K562 (cell line): ENCODE results near the gene HIVEP3. TPM values are rescaled to one million over a fixed set of nuclear protein-coding genes. Genes with fewer than 3 reads are reported as not detected.

Experiments used
- ATAC-seq: fragments of 200-7000 bp; cut with Tn5 transposase; 3 replicates; pipeline ENCODE4 v1.9.1; 2020; ENCODE audit warnings: moderate library complexity
- BruUV-seq: library from RNA; stranded (reverse); fragments of 400-500 nt; replicated peaks from 2 replicates; lab custom pipeline; 2021; lab: Mats Ljungman, UMichigan
- CTCF ChIA-PET: fragments of 300-600 bp; formaldehyde crosslinking; extraction: SDS; loops from one replicate; lab custom pipeline; 2021; ENCODE audit warnings: low intra/inter-chr PET ratio; lab: Yijun Ruan, JAX
- POLR2A ChIA-PET: fragments of 300-600, 350-650 bp; sonication (Branson Sonifier 250); formaldehyde crosslinking; extraction: SDS; loops from one replicate; lab custom pipeline; 2021; ENCODE audit warnings: antibody characterized with exemption, inconsistent platforms; lab: Yijun Ruan, JAX
- DNase-seq, 4 experiments: peaks; one replicate each; pipeline versions ENCODE4 v3.0.0 to v3.0.0-alpha.2; 2011 to 2018; ENCODE audit warnings: low spot score in 3 of 4, mixed read lengths in 3 of 4; ENCODE audit errors: extremely low read depth in 1 of 4
- FAIRE-seq: peaks from 2 replicates; lab custom pipeline; 2011; peaks lifted over from hg19 to GRCh38; lab: Jason Lieb, UNC
- H2AFZ ChIP-seq: 2 replicates; pipeline ENCODE4 v1.6.0; 2011; ENCODE audit warnings: low read depth, low read length, control low read depth, inconsistent platforms
- H3K27ac ChIP-seq: fragments of 200-600 bp; 3 replicates; pipeline ENCODE4 v1.8.0; 2011; ENCODE audit warnings: low read depth, mild to moderate bottlenecking, control low read depth, inconsistent platforms, low read length, moderate library complexity, mixed read lengths; ENCODE audit errors: extremely low read depth
- H3K27me3 ChIP-seq, 2 experiments: fragments of 300-600 bp in 1 of 2; 2 replicates in 1 of 2; 3 replicates in 1 of 2; pipeline versions ENCODE4 v1.6.0 to v1.8.0; 2011; ENCODE audit warnings: inconsistent platforms in 2 of 2, low read length in 2 of 2, mild to moderate bottlenecking in 1 of 2, mixed read lengths in 1 of 2, moderate library complexity in 1 of 2; ENCODE audit not compliant: control insufficient read depth in 2 of 2, insufficient read depth in 2 of 2
- H3K36me3 ChIP-seq: fragments of 300-600 bp; 3 replicates; pipeline ENCODE4 v1.8.0; 2011; ENCODE audit warnings: mild to moderate bottlenecking, low read length, inconsistent platforms; ENCODE audit not compliant: control insufficient read depth, insufficient read depth
- H3K4me1 ChIP-seq, 2 experiments: fragments of 200-600 bp in 1 of 2; replicated peaks in 1 of 2; 2 replicates in 1 of 2; 3 replicates in 1 of 2; pipeline versions ENCODE4 v1.5.1 to v1.8.0; 2011; ENCODE audit warnings: inconsistent platforms in 2 of 2, low read length in 2 of 2, mild to moderate bottlenecking in 1 of 2, mixed read lengths in 1 of 2, moderate library complexity in 1 of 2; ENCODE audit not compliant: control insufficient read depth in 2 of 2, insufficient read depth in 2 of 2
- H3K4me2 ChIP-seq: 2 replicates; pipeline ENCODE4 v1.6.1; 2011; ENCODE audit warnings: low read length, control low read depth, inconsistent platforms, mixed read lengths; ENCODE audit not compliant: insufficient read depth
- H3K4me3 ChIP-seq: fragments of 200-600 bp; sonication (generic), shearing (Covaris generic); 2 replicates; pipeline ENCODE4 v1.5.1; 2016; ENCODE audit warnings: control low read depth, inconsistent platforms
- H3K79me2 ChIP-seq: fragments of 200-600 bp; 3 replicates; pipeline ENCODE4 v1.8.0; 2011; ENCODE audit warnings: low read length, inconsistent platforms; ENCODE audit not compliant: control insufficient read depth, insufficient read depth
- H3K9ac ChIP-seq, 2 experiments: 2 replicates each; pipeline versions ENCODE4 v1.6.0 to v1.6.1; 2011; ENCODE audit warnings: low read depth in 2 of 2, low read length in 2 of 2, control low read depth in 1 of 2, inconsistent platforms in 1 of 2, mild to moderate bottlenecking in 1 of 2, mixed read lengths in 1 of 2; ENCODE audit not compliant: insufficient read depth in 1 of 2
- H3K9me1 ChIP-seq: one replicate; pipeline ENCODE4 v1.6.0; 2011; ENCODE audit warnings: inconsistent platforms, mild to moderate bottlenecking, low read length, moderate library complexity; ENCODE audit not compliant: control insufficient read depth, insufficient read depth
- H3K9me3 ChIP-seq: replicated peaks from 2 replicates; pipeline ENCODE4 v1.5.1; 2011; ENCODE audit warnings: low read depth, low read length, inconsistent platforms; ENCODE audit not compliant: control insufficient read depth, insufficient read depth
- H4K20me1 ChIP-seq: replicated peaks from 2 replicates; pipeline ENCODE4 v1.6.1; 2011; ENCODE audit warnings: low read length, inconsistent platforms, mixed read lengths; ENCODE audit not compliant: control insufficient read depth, insufficient read depth
- ATF4 ChIP-seq: fragments of 450-650 bp; formaldehyde crosslinking; IDR thresholded peaks from 2 replicates; pipeline ENCODE4 v1.4.0; 2022; ENCODE audit warnings: mild to moderate bottlenecking, moderate library complexity
- SPI1 ChIP-seq: IDR thresholded peaks from 2 replicates; pipeline ENCODE4 v1.6.1; 2011; ENCODE audit warnings: low read depth, low read length, control low read depth, borderline replicate concordance
- WGBS: fragments of 100-300 bp; shearing (Covaris generic); methylation state at CpG from one replicate; pipeline ENCODE4 v1.1.6; 2016; ENCODE audit warnings: low coverage, mixed read lengths; ENCODE audit not compliant: insufficient coverage; ENCODE audit errors: missing lambda C conversion rate; 5-methylcytosine and 5-hydroxymethylcytosine counted together
- in situ Hi-C: fragments of 300-500 bp; cut with MboI; formaldehyde crosslinking; loops from 4 replicates; pipeline ENCODE4 v1.15.0; 2018; ENCODE audit warnings: inconsistent platforms, mixed read lengths
- intact Hi-C: fragments of 100-400 bp; cut with micrococcal nuclease; formaldehyde crosslinking; loops from 2 replicates; pipeline ENCODE4 v1.14.2; 2022
- polyA plus RNA-seq, 8 experiments: library from polyadenylated mRNA; depleted of rRNA in 4 of 8; stranded (reverse) in 5 of 8; unstranded in 3 of 8; fragments of >200 nt; fragmentation: Nextera tagmentation in 2 of 8; fragmentation: Illumina TruSeq in 1 of 8; extraction: Ambion mirVana in 2 of 8; extraction: Trizol in 1 of 8; gene quantifications; 2 replicates each; pipeline versions ENCODE4 v1.2.1 to v1.2.3, GENCODE V29; 2011 to 2014; ENCODE audit warnings: inconsistent platforms in 1 of 8, missing spikeins in 1 of 8
- total RNA-seq, 7 experiments: library from RNA; depleted of rRNA in 6 of 7; stranded (reverse); fragments of >200 nt in 6 of 7; fragmentation: Illumina TruSeq in 2 of 7; extraction: Trizol in 2 of 7; gene quantifications; 2 replicates each; pipeline versions ENCODE4 v1.2.1 to v1.2.3, GENCODE V29; 2011 to 2021; ENCODE audit warnings: low replicate concordance in 1 of 7

Gene HIVEP3
- total and polyA plus RNA-seq, 9 of the 15 experiments (the other 6 are each of a cell fraction or from before 2014, with no cell fraction given): 0.09 to 0.58 (median 0.34) TPM; not detected in 1

DNA sequence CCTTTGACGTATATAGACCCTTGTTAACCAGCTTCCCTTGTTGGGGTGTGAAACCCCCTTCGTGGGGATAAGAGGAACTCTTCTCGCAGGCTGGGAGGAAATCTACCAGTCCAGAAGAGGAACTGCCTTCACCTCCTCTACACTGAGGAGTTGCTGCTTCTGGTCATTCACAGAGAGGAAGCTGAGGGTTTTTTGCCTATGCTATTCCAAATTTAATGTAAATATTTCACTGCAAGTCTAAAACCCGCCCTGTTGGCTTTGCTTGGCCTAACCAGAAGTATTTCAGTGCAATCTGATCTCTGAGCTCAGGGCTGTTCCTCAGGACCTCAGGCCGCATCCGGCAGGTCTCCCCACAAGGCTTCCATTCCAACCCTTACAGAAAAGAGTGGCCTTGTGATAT lies 150.1 kb downstream of the HIVEP3 start:
- intact Hi-C loops: no loop called here
- Histone ChIP-seq H3K4me3 (no peak overlapping the region), H3K27me3 (peaks cover 14 to 27% of the 10 kb centered on the region in 2 experiments; a peak in 4 of 5 replicates), H2AFZ (no peak overlapping the region), H4K20me1 (peaks cover 3% of the 10 kb centered on the region; the same call in 1 of the 2 replicates), H3K9me1 (no peaks in the 10 kb centered on the region), H3K4me2 (no peak overlapping the region), H3K36me3 (no peaks in the 10 kb centered on the region), H3K9ac (no peak overlapping the region), H3K79me2 (no peaks in the 10 kb centered on the region), H3K4me1 (no peaks in the 10 kb centered on the region), H3K9me3 (no peaks in the 10 kb centered on the region), H3K27ac (no peak overlapping the region)
- FAIRE-seq (no peak), DNase-seq (no peak), ATAC-seq (no peak)
- BruUV-seq: no TSS peak
- ChIA-PET CTCF (no interaction called here), POLR2A (interaction anchor here (1.2 kb wide), 1 partner anchor 12 kb away, joined by 3 read pairs; no protein-coding TSS in a partner anchor)
- in situ Hi-C loops: no loop called here
- peak; percentile 18; the same call in 1 of the 2 replicates for TF ChIP-seq SPI1
- no peak for TF ChIP-seq ATF4 (CRISPR knock-in tag)
- 0% methylated on average over 6 of the region's 6 CpGs for WGBS
